HEK293 (cell line): ENCODE data around the gene INO80E.
A peak's percentile ranks its signal among the peaks of the same experiment; 100 is the strongest.

Source experiments
- BCL6B ChIP-seq: fragments of 450-650 bp; formaldehyde crosslinking; IDR thresholded peaks from 2 replicates; pipeline ENCODE4 v1.5.1; 2017; ENCODE audit warnings: missing biosample characterization, missing genetic modification characterization
- IKZF3 ChIP-seq: fragments of 450-650 bp; IDR thresholded peaks from 2 replicates; pipeline ENCODE4 v1.5.0; 2018; ENCODE audit warnings: missing biosample characterization, mild to moderate bottlenecking, missing genetic modification characterization, moderate library complexity
- KLF9 ChIP-seq: fragments of 450-650 bp; formaldehyde crosslinking; IDR thresholded peaks from 2 replicates; pipeline ENCODE4 v1.5.1; 2016; ENCODE audit warnings: missing biosample characterization, missing genetic modification characterization, low read depth
- PRDM2 ChIP-seq: fragments of 450-650 bp; formaldehyde crosslinking; IDR thresholded peaks from 2 replicates; pipeline ENCODE4 v1.5.1; 2016; ENCODE audit warnings: missing biosample characterization, missing genetic modification characterization, borderline replicate concordance
- SETDB1 ChIP-seq: IDR thresholded peaks from one replicate; pipeline ENCODE4 v1.6.1; 2017; ENCODE audit warnings: mild to moderate bottlenecking, low read length, moderate library complexity, mixed read lengths; ENCODE audit not compliant: insufficient read length
- SP2 ChIP-seq: fragments of 450-650 bp; formaldehyde crosslinking; IDR thresholded peaks from 2 replicates; pipeline ENCODE4 v1.5.1; 2016; ENCODE audit warnings: missing biosample characterization, missing genetic modification characterization
- TSHZ1 ChIP-seq: fragments of 450-650 bp; formaldehyde crosslinking; IDR thresholded peaks from 2 replicates; pipeline ENCODE4 v1.5.1; 2016; ENCODE audit warnings: missing biosample characterization, missing genetic modification characterization, borderline replicate concordance
- YY2 ChIP-seq: fragments of 450-650 bp; formaldehyde crosslinking; IDR thresholded peaks from 2 replicates; pipeline ENCODE4 v1.5.1; 2016; ENCODE audit warnings: missing biosample characterization, missing genetic modification characterization
- ZBTB11 ChIP-seq: fragments of 450-650 bp; formaldehyde crosslinking; conservative IDR thresholded peaks from 2 replicates; pipeline ENCODE4 v1.5.1; 2016; ENCODE audit warnings: low read depth, missing biosample characterization, missing genetic modification characterization
- ZBTB26 ChIP-seq: fragments of 450-650 bp; formaldehyde crosslinking; optimal IDR thresholded peaks from 2 replicates; pipeline ENCODE3; 2016; ENCODE audit warnings: missing biosample characterization, mild to moderate bottlenecking, missing genetic modification characterization
- ZFP3 ChIP-seq: fragments of 450-650 bp; formaldehyde crosslinking; IDR thresholded peaks from 2 replicates; pipeline ENCODE4 v1.5.1; 2016; ENCODE audit warnings: low read depth, missing biosample characterization, missing genetic modification characterization
- ZNF16 ChIP-seq: fragments of 450-650 bp; formaldehyde crosslinking; IDR thresholded peaks from 2 replicates; pipeline ENCODE4 v1.5.1; 2016; ENCODE audit warnings: low read depth, missing biosample characterization, missing genetic modification characterization
- ZNF223 ChIP-seq: fragments of 450-650 bp; formaldehyde crosslinking; IDR thresholded peaks from 2 replicates; pipeline ENCODE4 v1.5.1; 2016; ENCODE audit warnings: missing biosample characterization, missing genetic modification characterization
- ZNF404 ChIP-seq: fragments of 450-650 bp; formaldehyde crosslinking; IDR thresholded peaks from 2 replicates; pipeline ENCODE4 v1.5.1; 2017; ENCODE audit warnings: missing biosample characterization, missing genetic modification characterization
- ZNF544 ChIP-seq: fragments of 450-650 bp; formaldehyde crosslinking; IDR thresholded peaks from 2 replicates; pipeline ENCODE4 v1.5.0; 2017; ENCODE audit warnings: missing biosample characterization, missing genetic modification characterization
- ZNF549 ChIP-seq: fragments of 450-650 bp; IDR thresholded peaks from 2 replicates; pipeline ENCODE4 v1.5.1; 2018; ENCODE audit warnings: missing biosample characterization, missing genetic modification characterization, mild to moderate bottlenecking, inconsistent platforms, moderate library complexity
- ZNF621 ChIP-seq: fragments of 450-650 bp; formaldehyde crosslinking; IDR thresholded peaks from 2 replicates; pipeline ENCODE4 v1.5.1; 2017; ENCODE audit warnings: missing biosample characterization, missing genetic modification characterization
- ZNF670 ChIP-seq: fragments of 450-650 bp; formaldehyde crosslinking; IDR thresholded peaks from 2 replicates; pipeline ENCODE4 v1.5.1; 2016; ENCODE audit warnings: missing biosample characterization, missing genetic modification characterization, low read depth
- ZNF677 ChIP-seq: fragments of 450-650 bp; IDR thresholded peaks from 2 replicates; pipeline ENCODE4 v1.5.0; 2018; ENCODE audit warnings: missing biosample characterization, mild to moderate bottlenecking, missing genetic modification characterization, moderate library complexity
- ZNF747 ChIP-seq: fragments of 450-650 bp; formaldehyde crosslinking; IDR thresholded peaks from 2 replicates; pipeline ENCODE4 v1.5.1; 2016; ENCODE audit warnings: missing biosample characterization, missing genetic modification characterization
- TF ChIP-seq, protein P1 (sequence below): fragments of 450-650 bp; formaldehyde crosslinking; IDR thresholded peaks from 2 replicates; pipeline ENCODE4 v1.5.1; 2016; ENCODE audit warnings: missing biosample characterization, missing genetic modification characterization

Gene INO80E

GRCh38 chr16:29961479-29962343 lies 34.3 kb upstream of the INO80E start, which contains the start of gene TMEM219 (continued):
- TF ChIP-seq BCL6B (tag by site-specific recombination), result no peak
- no peak for TF ChIP-seq ZNF16 (tag by site-specific recombination)
- no peak for TF ChIP-seq PRDM2 (tag by site-specific recombination)
- TF ChIP-seq, protein P1, sequence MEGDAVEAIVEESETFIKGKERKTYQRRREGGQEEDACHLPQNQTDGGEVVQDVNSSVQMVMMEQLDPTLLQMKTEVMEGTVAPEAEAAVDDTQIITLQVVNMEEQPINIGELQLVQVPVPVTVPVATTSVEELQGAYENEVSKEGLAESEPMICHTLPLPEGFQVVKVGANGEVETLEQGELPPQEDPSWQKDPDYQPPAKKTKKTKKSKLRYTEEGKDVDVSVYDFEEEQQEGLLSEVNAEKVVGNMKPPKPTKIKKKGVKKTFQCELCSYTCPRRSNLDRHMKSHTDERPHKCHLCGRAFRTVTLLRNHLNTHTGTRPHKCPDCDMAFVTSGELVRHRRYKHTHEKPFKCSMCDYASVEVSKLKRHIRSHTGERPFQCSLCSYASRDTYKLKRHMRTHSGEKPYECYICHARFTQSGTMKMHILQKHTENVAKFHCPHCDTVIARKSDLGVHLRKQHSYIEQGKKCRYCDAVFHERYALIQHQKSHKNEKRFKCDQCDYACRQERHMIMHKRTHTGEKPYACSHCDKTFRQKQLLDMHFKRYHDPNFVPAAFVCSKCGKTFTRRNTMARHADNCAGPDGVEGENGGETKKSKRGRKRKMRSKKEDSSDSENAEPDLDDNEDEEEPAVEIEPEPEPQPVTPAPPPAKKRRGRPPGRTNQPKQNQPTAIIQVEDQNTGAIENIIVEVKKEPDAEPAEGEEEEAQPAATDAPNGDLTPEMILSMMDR (tag by site-specific recombination), result peak; percentile 94
- TF ChIP-seq YY2, result no peak
- no peak for TF ChIP-seq ZNF677 (tag by site-specific recombination)
- no peak for TF ChIP-seq ZNF544 (tag by site-specific recombination)
- TF ChIP-seq ZNF621, result no peak
- TF ChIP-seq ZFP3 (tag by site-specific recombination), result no peak
- no peak for TF ChIP-seq TSHZ1 (tag by site-specific recombination)
- peak; percentile 65 for TF ChIP-seq KLF9 (tag by site-specific recombination)
- TF ChIP-seq SP2, result peak; percentile 65
- no peak for TF ChIP-seq ZNF549 (tag by site-specific recombination)
- peak; percentile 86 for TF ChIP-seq IKZF3 (tag by site-specific recombination)
- peak; percentile 14 for TF ChIP-seq SETDB1
- no peak for TF ChIP-seq ZNF223 (tag by site-specific recombination)
- TF ChIP-seq ZBTB11 (tag by site-specific recombination), result peak; percentile 59
- no peak for TF ChIP-seq ZNF747 (tag by site-specific recombination)
- no peak for TF ChIP-seq ZNF404 (tag by site-specific recombination)
- TF ChIP-seq ZBTB26 (tag by site-specific recombination), result peak; percentile 91
- TF ChIP-seq ZNF670 (tag by site-specific recombination), result no peak
